Measurements from ENCODE around the gene ARHGEF11. TPM values are rescaled to one million over a fixed set of nuclear protein-coding genes. Genes with fewer than 3 reads are reported as not detected.

The ARHGEF11 gene
- total and polyA plus RNA-seq, 2 donors (not counting 1 experiment from before 2014, with no cell fraction given): 1.0 to 4.6 TPM

- CTCF ChIA-PET: no interaction called here
- H3K27me3 ChIP-seq (replicated peaks in 1 of 4; ENCODE audit: control extremely low read depth in 1 of 4, control insufficient read depth in 3 of 4, insufficient read depth in 4 of 4, low read length in 3 of 4): no peaks in the 10 kb centered on the region
- ATAC-seq (ENCODE audit: low read depth) (no peak), DNase-seq (no peak)
- no peaks in the 10 kb centered on the region for H4K20me1 ChIP-seq (ENCODE audit: control insufficient read depth, insufficient read depth, low read length, poor library complexity, severe bottlenecking)
- no peaks in the 10 kb centered on the region for H3K4me1 Mint-ChIP-seq
- H3K27me3 Mint-ChIP-seq: peaks cover 4% of the 10 kb centered on the region
- no peaks in the 10 kb centered on the region for H3K4me1 ChIP-seq (ENCODE audit: control insufficient read depth in 2 of 2, insufficient read depth in 2 of 2, low read length in 2 of 2)
- no peak overlapping the region for H3K4me3 ChIP-seq (ENCODE audit: control extremely low read depth in 1 of 5, extremely low read depth in 1 of 5, insufficient read depth in 1 of 5, low read depth in 2 of 5, low read length in 4 of 5)
- no peak overlapping the region for H3K9ac ChIP-seq (ENCODE audit: low read length)
- H3K79me2 ChIP-seq (ENCODE audit: control insufficient read depth, insufficient read depth, low read length): no peaks in the 10 kb centered on the region
- H3K36me3 ChIP-seq (replicated peaks in 1 of 2; ENCODE audit: control extremely low read depth in 1 of 2, control insufficient read depth in 1 of 2, extremely low read depth in 1 of 2, insufficient read depth in 2 of 2, low read length in 1 of 2): peaks cover 0 to 3% of the 10 kb centered on the region in 2 experiments
- H3K27ac Mint-ChIP-seq: no peak overlapping the region
- H3K9me3 ChIP-seq (ENCODE audit: control extremely low read depth in 1 of 3, control insufficient read depth in 2 of 3, insufficient read depth in 1 of 3, low read length in 2 of 3): no peaks in the 10 kb centered on the region
- 93% methylated on average over 16 of the region's 17 CpGs for WGBS (ENCODE audit: insufficient coverage)
- H3K27ac ChIP-seq (ENCODE audit: low read length in 2 of 2): no peak overlapping the region
- no peak overlapping the region for H2AFZ ChIP-seq (ENCODE audit: insufficient read depth, low read depth, low read length, poor library complexity, severe bottlenecking)
- H3K9me3 Mint-ChIP-seq (ENCODE audit: insufficient read depth): no peaks in the 10 kb centered on the region
- intact Hi-C loops (cut with micrococcal nuclease): loop anchor here (2.0 kb wide), 1 partner anchor 19 kb away; no protein-coding TSS in a partner anchor
- no peak overlapping the region for H3K4me3 Mint-ChIP-seq
- TF ChIP-seq EZH2 (IDR thresholded peaks at IDR 0.05; ENCODE audit: borderline replicate concordance, insufficient read depth, low read depth, low read length, poor library complexity, severe bottlenecking): no peak
- TF ChIP-seq CTCF (IDR thresholded peaks at IDR 0.05): no peak
- no peak overlapping the region for H3K4me2 ChIP-seq (replicated peaks; ENCODE audit: low read depth, low read length, poor library complexity, severe bottlenecking)
- POLR2A ChIA-PET: no interaction called here
Measured at GRCh38 chr1:156947818-156948525, 97.6 kb downstream of the ARHGEF11 start.

- Histone ChIP-seq H3K9ac (ENCODE audit: low read length) (no peak overlapping the region), H3K36me3 (replicated peaks in 1 of 2; ENCODE audit: control extremely low read depth in 1 of 2, control insufficient read depth in 1 of 2, extremely low read depth in 1 of 2, insufficient read depth in 2 of 2, low read length in 1 of 2) (peaks cover 0 to 3% of the 10 kb centered on the region in 2 experiments), H3K27me3 (replicated peaks in 1 of 4; ENCODE audit: control extremely low read depth in 1 of 4, control insufficient read depth in 3 of 4, insufficient read depth in 4 of 4, low read length in 3 of 4) (no peaks in the 10 kb centered on the region), H3K4me1 (ENCODE audit: control insufficient read depth in 2 of 2, insufficient read depth in 2 of 2, low read length in 2 of 2) (no peaks in the 10 kb centered on the region), H3K4me2 (replicated peaks; ENCODE audit: low read depth, low read length, poor library complexity, severe bottlenecking) (no peak overlapping the region), H2AFZ (ENCODE audit: insufficient read depth, low read depth, low read length, poor library complexity, severe bottlenecking) (no peak overlapping the region), H3K79me2 (ENCODE audit: control insufficient read depth, insufficient read depth, low read length) (no peaks in the 10 kb centered on the region), H4K20me1 (ENCODE audit: control insufficient read depth, insufficient read depth, low read length, poor library complexity, severe bottlenecking) (no peaks in the 10 kb centered on the region), H3K4me3 (ENCODE audit: control extremely low read depth in 1 of 5, extremely low read depth in 1 of 5, insufficient read depth in 1 of 5, low read depth in 2 of 5, low read length in 4 of 5) (no peak overlapping the region), H3K27ac (ENCODE audit: low read length in 2 of 2) (no peak overlapping the region), H3K9me3 (ENCODE audit: control extremely low read depth in 1 of 3, control insufficient read depth in 2 of 3, insufficient read depth in 1 of 3, low read length in 2 of 3) (no peaks in the 10 kb centered on the region)
- Mint-ChIP-seq H3K9me3 (ENCODE audit: insufficient read depth) (no peaks in the 10 kb centered on the region), H3K27ac (no peak overlapping the region), H3K4me3 (no peak overlapping the region), H3K27me3 (peaks cover 4% of the 10 kb centered on the region), H3K4me1 (no peaks in the 10 kb centered on the region)
- no peak for ATAC-seq (ENCODE audit: low read depth)
- intact Hi-C loops (cut with micrococcal nuclease): loop anchor here (2.0 kb wide), 1 partner anchor 20 kb away; no protein-coding TSS in a partner anchor
- WGBS (ENCODE audit: insufficient coverage): 90% methylated on average over 6 of the region's 9 CpGs
- POLR2A ChIA-PET: no interaction called here
- CTCF ChIA-PET: no interaction called here
- TF ChIP-seq CTCF (IDR thresholded peaks at IDR 0.05): no peak
- no peak for TF ChIP-seq EZH2 (IDR thresholded peaks at IDR 0.05; ENCODE audit: borderline replicate concordance, insufficient read depth, low read depth, low read length, poor library complexity, severe bottlenecking)
- DNase-seq: no peak
Measured at GRCh38 chr1:156947127-156947526, 98.4 kb downstream of the ARHGEF11 start.

Data from B cell (primary cell).